Astrocyte (in vitro differentiated cells and primary cell): Measurements from ENCODE around the gene ARID3C. TPM values are rescaled to one million over a fixed set of nuclear protein-coding genes. Genes with fewer than 3 reads are reported as not detected.
A peak's percentile ranks its signal among the peaks of the same experiment; 100 is the strongest.

Source experiments
- DNase-seq: peaks from one replicate; pipeline ENCODE4 v3.0.0-alpha.2; 2010; ENCODE audit warnings: low read depth
- FAIRE-seq: peaks from 2 replicates; lab custom pipeline; 2011; peaks lifted over from hg19 to GRCh38; lab: Jason Lieb, UNC
- H2AFZ ChIP-seq: 2 replicates; pipeline ENCODE4 v1.6.0; 2012; ENCODE audit warnings: low read depth, low read length, inconsistent platforms
- H3K27ac ChIP-seq: 2 replicates; pipeline ENCODE4 v1.5.1; 2011; ENCODE audit warnings: low read depth, low read length, inconsistent platforms
- H3K27me3 ChIP-seq: 2 replicates; pipeline ENCODE4 v1.6.0; 2011; ENCODE audit warnings: low read length, inconsistent platforms; ENCODE audit not compliant: insufficient read depth
- H3K36me3 ChIP-seq: 2 replicates; pipeline ENCODE4 v1.5.1; 2011; ENCODE audit warnings: low read length, inconsistent platforms; ENCODE audit not compliant: insufficient read depth
- H3K4me1 ChIP-seq: 2 replicates; pipeline ENCODE4 v1.5.1; 2011; ENCODE audit warnings: low read length, inconsistent platforms; ENCODE audit not compliant: insufficient read depth
- H3K4me2 ChIP-seq: 2 replicates; pipeline ENCODE4 v1.6.0; 2012; ENCODE audit warnings: low read length, inconsistent platforms
- H3K4me3 ChIP-seq: 2 replicates; pipeline ENCODE4 v1.5.1; 2011; ENCODE audit warnings: low read depth, mild to moderate bottlenecking, low read length, inconsistent platforms; ENCODE audit not compliant: insufficient read depth
- H3K79me2 ChIP-seq: 2 replicates; pipeline ENCODE4 v1.6.0; 2012; ENCODE audit warnings: mild to moderate bottlenecking, low read length, inconsistent platforms; ENCODE audit not compliant: insufficient read depth
- H3K9ac ChIP-seq: 2 replicates; pipeline ENCODE4 v1.6.0; 2012; ENCODE audit warnings: mild to moderate bottlenecking, low read length, inconsistent platforms
- H3K9me3 ChIP-seq: 2 replicates; pipeline ENCODE4 v1.5.1; 2012; ENCODE audit warnings: low read depth, mild to moderate bottlenecking, low read length, inconsistent platforms; ENCODE audit not compliant: insufficient read depth
- H4K20me1 ChIP-seq: 2 replicates; pipeline ENCODE4 v1.6.0; 2012; ENCODE audit warnings: low read length, inconsistent platforms; ENCODE audit not compliant: insufficient read depth
- H3K27ac Mint-ChIP-seq: one replicate; pipeline ENCODE4 v1.8.0; 2021; ENCODE audit warnings: mild to moderate bottlenecking, mixed read lengths; ENCODE audit not compliant: unreplicated experiment
- H3K27me3 Mint-ChIP-seq: one replicate; pipeline ENCODE4 v1.8.0; 2021; ENCODE audit warnings: low read depth, mixed read lengths; ENCODE audit not compliant: unreplicated experiment
- H3K36me3 Mint-ChIP-seq: one replicate; pipeline ENCODE4 v1.8.0; 2021; ENCODE audit warnings: low read depth, mixed read lengths; ENCODE audit not compliant: unreplicated experiment
- H3K4me1 Mint-ChIP-seq: one replicate; pipeline ENCODE4 v1.8.0; 2021; ENCODE audit warnings: low read depth, mixed read lengths; ENCODE audit not compliant: unreplicated experiment
- H3K4me3 Mint-ChIP-seq: one replicate; pipeline ENCODE4 v1.8.0; 2021; ENCODE audit warnings: mild to moderate bottlenecking, moderate library complexity, mixed read lengths; ENCODE audit not compliant: unreplicated experiment
- H3K9me3 Mint-ChIP-seq: one replicate; pipeline ENCODE4 v1.8.0; 2021; ENCODE audit warnings: mild to moderate bottlenecking, mixed read lengths; ENCODE audit not compliant: unreplicated experiment
- EZH2 ChIP-seq: IDR thresholded peaks from 2 replicates; pipeline ENCODE4 v1.6.1; 2012; ENCODE audit warnings: mild to moderate bottlenecking, low read length, inconsistent platforms; ENCODE audit not compliant: insufficient read depth
- total RNA-seq: library from RNA; stranded (reverse); gene quantifications from 2 replicates; pipeline ENCODE4 v1.2.1, GENCODE V29; 2021
- TF ChIP-seq, protein P1 (sequence below): IDR thresholded peaks from 2 replicates; pipeline ENCODE4 v1.5.1; 2011; ENCODE audit warnings: low read depth, mild to moderate bottlenecking, inconsistent platforms, low read length, moderate library complexity; ENCODE audit not compliant: insufficient read depth

Gene ARID3C
- total RNA-seq, 1 donor from 2014 or later, result 0.16 TPM

DNA sequence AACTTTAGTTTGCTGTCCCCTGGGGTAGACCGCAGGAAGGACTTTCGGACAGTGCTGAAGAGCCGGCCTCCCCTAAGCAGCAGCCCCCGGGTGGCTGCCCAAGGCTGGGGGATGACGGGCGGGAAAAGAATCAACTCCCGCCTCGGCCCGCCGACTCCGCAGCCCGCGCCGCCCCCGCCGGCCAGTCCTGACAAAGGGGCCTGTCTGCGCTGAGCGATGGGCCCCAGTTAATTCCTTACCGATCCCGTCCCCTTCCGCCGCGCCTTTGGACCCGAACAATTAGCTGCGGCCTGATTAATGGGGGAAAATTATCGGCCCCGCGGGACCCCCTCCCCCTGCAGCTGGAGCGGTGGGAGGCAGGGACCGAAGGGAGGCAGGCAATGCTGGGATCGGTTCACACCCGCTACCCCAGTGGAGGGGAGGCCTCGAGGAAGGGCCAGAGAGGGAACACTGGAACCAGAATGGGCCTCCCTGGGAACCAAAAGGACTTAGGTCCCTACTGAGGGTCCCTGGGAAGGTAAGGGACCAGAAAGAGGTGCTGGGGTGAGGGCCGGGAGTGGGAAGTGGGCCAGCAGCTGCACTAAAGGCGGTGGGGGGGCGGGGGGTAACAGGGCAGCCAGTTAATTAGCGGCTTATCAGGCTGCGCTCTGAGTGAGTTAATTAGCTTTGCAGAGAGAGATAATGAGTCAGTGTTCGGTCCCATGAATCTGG is 4.2 kb downstream of the ARID3C start:
- no peak overlapping the region for H2AFZ ChIP-seq
- peaks cover 6% of the 10 kb centered on the region for H4K20me1 ChIP-seq
- H3K27me3 ChIP-seq, result peaks cover 58% of the 10 kb centered on the region
- no peaks in the 10 kb centered on the region for H3K9me3 Mint-ChIP-seq
- peak overlapping the region; percentile 49 for H3K4me2 ChIP-seq
- no peaks in the 10 kb centered on the region for H3K9me3 ChIP-seq
- no peak overlapping the region for H3K27ac Mint-ChIP-seq
- no peak overlapping the region for H3K4me3 ChIP-seq
- H3K36me3 ChIP-seq, result no peaks in the 10 kb centered on the region
- TF ChIP-seq EZH2, result peak; percentile 60
- TF ChIP-seq, protein P1, sequence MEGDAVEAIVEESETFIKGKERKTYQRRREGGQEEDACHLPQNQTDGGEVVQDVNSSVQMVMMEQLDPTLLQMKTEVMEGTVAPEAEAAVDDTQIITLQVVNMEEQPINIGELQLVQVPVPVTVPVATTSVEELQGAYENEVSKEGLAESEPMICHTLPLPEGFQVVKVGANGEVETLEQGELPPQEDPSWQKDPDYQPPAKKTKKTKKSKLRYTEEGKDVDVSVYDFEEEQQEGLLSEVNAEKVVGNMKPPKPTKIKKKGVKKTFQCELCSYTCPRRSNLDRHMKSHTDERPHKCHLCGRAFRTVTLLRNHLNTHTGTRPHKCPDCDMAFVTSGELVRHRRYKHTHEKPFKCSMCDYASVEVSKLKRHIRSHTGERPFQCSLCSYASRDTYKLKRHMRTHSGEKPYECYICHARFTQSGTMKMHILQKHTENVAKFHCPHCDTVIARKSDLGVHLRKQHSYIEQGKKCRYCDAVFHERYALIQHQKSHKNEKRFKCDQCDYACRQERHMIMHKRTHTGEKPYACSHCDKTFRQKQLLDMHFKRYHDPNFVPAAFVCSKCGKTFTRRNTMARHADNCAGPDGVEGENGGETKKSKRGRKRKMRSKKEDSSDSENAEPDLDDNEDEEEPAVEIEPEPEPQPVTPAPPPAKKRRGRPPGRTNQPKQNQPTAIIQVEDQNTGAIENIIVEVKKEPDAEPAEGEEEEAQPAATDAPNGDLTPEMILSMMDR, result no peak
- H3K9ac ChIP-seq, result no peak overlapping the region
- no peak overlapping the region for H3K4me3 Mint-ChIP-seq
- DNase-seq, result no peak
- H3K4me1 ChIP-seq, result peaks cover 6% of the 10 kb centered on the region
- H3K27me3 Mint-ChIP-seq, result peaks cover 51% of the 10 kb centered on the region
- H3K4me1 Mint-ChIP-seq, result peaks cover 4% of the 10 kb centered on the region
- no peak for FAIRE-seq
- H3K79me2 ChIP-seq, result peaks cover 5% of the 10 kb centered on the region
- peaks cover 3% of the 10 kb centered on the region for H3K36me3 Mint-ChIP-seq
- no peak overlapping the region for H3K27ac ChIP-seq

DNA sequence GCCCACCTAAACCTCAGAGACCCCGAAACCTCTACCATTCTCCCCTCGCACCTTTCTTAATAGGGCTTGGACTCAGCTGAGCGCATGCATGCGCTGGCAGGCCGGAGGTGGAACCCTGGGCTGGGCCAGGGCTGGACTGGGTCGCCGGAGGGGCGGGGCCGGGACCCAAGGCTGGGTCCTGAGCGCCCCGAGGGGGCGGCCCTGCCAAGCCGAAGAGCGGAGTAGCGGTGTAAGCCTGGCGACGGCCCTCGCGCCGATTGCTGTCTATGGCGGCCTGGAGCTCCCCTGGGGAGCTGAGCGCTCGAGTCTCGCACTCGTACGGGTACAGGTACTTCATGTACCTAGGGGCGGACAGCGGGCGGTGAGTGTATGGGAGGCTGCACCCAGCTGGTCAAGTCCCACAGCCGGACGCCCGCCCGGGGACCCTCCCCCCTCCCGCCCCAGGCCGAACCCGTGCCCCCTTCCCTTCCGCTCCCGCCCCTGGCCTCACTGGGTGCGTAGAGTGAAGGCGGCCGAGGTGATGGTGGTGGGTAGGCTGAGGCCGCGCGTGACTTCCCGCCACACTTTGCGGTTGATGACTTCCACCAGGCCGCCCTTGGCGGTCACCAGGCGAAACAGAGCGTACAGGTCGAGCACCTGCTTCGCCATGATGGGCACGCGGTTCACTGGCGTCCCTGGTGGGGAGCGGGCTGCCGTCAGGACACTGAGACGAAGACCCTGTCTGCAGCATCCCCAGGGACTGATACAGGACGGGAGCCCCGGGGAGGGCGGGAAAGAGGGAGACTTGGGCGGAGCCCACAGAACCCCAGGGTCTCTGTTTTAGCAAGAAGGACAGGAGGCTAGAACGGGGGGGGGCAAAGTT is 5.3 kb downstream of the ARID3C start:
- Histone ChIP-seq H2AFZ (no peak overlapping the region), H3K79me2 (peaks cover 12% of the 10 kb centered on the region), H3K9ac (no peak overlapping the region), H3K36me3 (no peaks in the 10 kb centered on the region), H3K4me1 (peaks cover 6% of the 10 kb centered on the region), H3K4me3 (no peak overlapping the region), H4K20me1 (peaks cover 6% of the 10 kb centered on the region), H3K27me3 (peaks cover 51% of the 10 kb centered on the region), H3K27ac (no peak overlapping the region), H3K4me2 (no peak overlapping the region), H3K9me3 (no peaks in the 10 kb centered on the region)
- FAIRE-seq, result no peak
- DNase-seq, result no peak
- H3K4me3 Mint-ChIP-seq, result no peak overlapping the region
- peaks cover 3% of the 10 kb centered on the region for H3K36me3 Mint-ChIP-seq
- peaks cover 4% of the 10 kb centered on the region for H3K4me1 Mint-ChIP-seq
- H3K27ac Mint-ChIP-seq, result no peak overlapping the region
- H3K9me3 Mint-ChIP-seq, result no peaks in the 10 kb centered on the region
- TF ChIP-seq, protein P1, result no peak
- TF ChIP-seq EZH2, result peak; percentile 66
- H3K27me3 Mint-ChIP-seq, result peaks cover 45% of the 10 kb centered on the region
